GM18498 (cell line): Measurements from ENCODE around the gene SPRR4.
"Not testable (repeated sequence)": the region's sequence is repeated elsewhere in the genome, so short reads cannot be mapped to it uniquely, and the experiment has no call there.

ENCODE experiments used
- ATAC-seq: cut with Tn5 transposase; IDR thresholded peaks from one replicate; pipeline ENCODE4 v1.9.1; 2021; ENCODE audit warnings: mild to moderate bottlenecking, moderate library complexity; ENCODE audit not compliant: unreplicated experiment

The SPRR4 gene

GRCh38 chr1:153011235-153011758, 40.8 kb downstream of the SPRR4 start:
- not testable (repeated sequence) for ATAC-seq

- ATAC-seq: not testable (repeated sequence)
These were observed 51.4 kb downstream of the SPRR4 start for GRCh38 chr1:153021829-153022228.
